T follicular helper cell (primary cell): ENCODE data around the gene ECSIT.
A peak's percentile ranks its signal among the peaks of the same experiment; 100 is the strongest.
"Not testable (repeated sequence)": the region's sequence is repeated elsewhere in the genome, so short reads cannot be mapped to it uniquely, and the experiment has no call there.

Experiments used
- DNase-seq: peaks from one replicate; pipeline ENCODE4 v3.0.0-alpha.2; 2020; ENCODE audit warnings: low read depth
- total RNA-seq, 2 experiments: gene quantifications; one replicate each; lab custom pipeline; 2026; lab: John Stamatoyannopoulos, UW

ECSIT gene, protein sequence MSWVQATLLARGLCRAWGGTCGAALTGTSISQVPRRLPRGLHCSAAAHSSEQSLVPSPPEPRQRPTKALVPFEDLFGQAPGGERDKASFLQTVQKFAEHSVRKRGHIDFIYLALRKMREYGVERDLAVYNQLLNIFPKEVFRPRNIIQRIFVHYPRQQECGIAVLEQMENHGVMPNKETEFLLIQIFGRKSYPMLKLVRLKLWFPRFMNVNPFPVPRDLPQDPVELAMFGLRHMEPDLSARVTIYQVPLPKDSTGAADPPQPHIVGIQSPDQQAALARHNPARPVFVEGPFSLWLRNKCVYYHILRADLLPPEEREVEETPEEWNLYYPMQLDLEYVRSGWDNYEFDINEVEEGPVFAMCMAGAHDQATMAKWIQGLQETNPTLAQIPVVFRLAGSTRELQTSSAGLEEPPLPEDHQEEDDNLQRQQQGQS
- total RNA-seq = 43.2 to 45.3 reads per million in 2 experiments

DNA sequence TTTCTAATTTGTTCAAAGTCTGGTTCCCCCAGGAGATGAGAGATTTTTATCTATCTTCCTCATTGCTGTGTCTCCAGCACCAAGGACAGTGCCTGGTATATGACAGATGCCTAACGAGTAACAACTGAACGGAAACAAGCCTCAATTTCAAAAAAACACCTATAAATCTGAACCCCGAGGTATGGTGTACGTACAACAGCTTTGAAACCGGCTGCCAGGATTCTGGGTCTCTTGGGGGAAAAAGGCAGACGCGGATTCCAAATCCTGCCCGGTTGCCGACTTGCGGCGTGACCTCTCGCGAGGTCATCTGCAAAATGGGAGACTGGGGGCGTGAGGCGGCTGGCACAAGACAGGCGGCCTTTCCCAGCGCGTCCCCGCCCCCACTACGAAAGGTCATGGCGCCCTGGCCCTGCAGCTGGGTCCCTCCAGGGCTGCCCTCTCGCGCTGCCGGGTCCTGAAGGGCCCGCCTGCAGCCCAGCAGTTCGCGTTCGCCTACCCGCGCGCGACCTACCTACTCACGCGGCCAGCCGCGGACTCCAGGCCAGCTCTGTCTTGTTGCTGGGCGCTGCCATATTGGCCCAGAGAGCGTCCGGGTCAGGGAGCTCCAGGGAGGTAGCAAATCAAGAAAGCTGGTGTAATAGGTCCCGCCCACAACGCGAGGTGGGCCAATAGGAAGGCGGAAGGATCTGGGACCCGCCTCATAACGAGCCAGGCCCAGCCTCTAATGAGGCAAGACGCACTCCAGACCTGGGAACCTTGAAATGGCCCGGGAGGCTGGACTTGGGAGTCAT, at the start of gene ECSIT:
TSS of gene ECSIT (minus strand) at position 584 of the 791 bp plus-strand sequence. CDS start 9,964 bp downstream, outside the sequence.
- peak; percentile 87 for DNase-seq

DNA sequence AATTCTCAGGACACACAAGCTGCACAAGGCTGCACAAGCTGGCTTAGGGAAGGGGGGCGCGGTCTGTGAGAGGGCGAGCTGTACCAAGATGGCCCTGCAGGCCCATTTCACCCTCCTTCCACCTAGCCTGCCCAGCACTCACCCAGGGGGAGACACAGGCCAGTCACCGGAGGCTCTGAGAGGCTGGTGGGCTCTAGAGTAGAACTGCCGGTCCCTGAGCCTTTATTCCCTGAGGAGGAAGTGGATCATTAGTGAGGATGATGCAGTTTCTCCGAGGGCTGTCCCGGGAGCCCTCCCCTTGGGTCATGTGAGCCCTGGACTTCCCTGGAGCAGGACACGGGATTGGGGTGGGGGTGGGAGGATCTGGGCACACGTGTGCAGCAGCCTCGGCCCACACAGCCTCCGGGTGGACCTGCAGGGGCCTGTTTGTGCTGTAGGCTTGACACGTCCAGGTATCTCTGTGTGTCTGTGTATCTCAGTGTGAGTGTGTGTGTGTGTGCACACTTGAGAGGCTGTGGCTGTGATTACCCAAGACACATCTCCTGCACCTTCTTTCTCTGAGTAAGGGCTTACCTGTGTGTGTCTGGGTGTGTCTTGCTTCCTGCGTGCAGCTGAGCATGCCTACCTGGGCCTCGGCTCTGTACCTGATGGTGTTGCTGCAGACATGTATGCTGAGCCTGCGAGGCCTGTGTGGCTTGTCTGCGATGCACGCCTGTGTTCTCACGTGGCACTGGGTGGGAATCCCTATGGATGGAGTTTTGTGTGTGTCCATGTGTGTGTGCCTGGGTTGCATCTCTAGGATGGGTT, 48.7 kb upstream of the ECSIT start, which contains the start of gene ACP5:
TSS of gene ACP5 (minus strand) at position 195 of the 807 bp plus-strand sequence. CDS start 328 bp downstream, outside the sequence.
- no peak for DNase-seq

DNA sequence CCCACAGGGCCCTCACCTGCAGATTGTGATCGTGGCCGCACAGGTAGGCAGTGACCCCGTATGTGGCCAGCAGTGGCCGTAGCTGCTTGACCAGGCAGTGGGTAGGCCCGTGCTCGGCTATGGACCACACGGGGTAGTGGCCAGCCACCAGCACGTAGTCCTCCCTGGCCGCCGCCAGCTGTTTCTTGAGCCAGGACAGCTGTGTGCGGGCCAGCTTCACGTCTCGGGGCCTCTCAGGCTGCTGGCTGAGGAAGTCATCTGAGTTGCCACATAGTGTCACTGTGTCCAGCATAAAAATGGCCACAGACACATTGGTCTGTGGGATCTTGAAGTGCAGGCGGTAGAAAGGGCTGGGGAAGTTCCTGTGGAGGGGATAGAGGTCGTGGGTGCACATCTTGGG, 47.3 kb upstream of the ECSIT start:
- DNase-seq = no peak

DNA sequence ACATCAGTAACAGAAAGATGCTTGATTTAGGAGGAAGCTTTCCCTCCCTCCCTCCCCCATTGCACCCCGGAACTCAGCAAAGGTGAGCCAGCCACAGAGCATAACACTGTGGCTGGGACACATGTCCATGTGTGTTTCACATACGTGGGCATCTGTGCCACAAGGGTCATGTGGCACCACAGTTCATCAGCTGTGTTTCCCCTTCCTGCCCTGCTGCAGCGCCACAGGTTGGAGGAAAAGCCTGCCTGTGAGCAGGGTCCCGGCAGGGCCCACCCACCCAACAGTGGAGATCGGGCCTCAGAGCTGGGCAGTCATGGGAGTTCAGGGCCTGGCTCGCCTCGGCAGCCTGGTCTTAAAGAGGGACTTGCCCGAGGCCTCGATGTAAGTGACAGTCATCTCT, 45.8 kb upstream of the ECSIT start:
- DNase-seq = no peak

DNA sequence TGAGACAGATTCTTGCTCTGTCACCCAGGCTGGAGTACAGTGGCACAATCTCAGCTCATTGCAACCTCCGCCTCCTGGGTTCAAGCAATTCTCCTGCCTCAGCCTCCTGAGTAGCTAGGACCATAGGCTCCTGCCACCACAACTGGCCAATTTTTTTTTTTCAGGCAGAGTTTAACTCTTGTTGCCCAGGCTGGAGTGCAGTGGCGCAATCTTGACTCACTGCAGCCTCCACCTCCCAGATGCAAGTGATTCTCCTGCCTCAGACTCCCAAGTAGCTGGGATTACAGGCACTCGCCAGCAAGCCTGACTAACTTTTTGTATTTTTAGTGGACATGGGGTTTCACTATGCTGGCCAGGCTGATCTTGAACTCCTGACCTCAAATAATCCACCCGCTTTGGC, 44.8 kb upstream of the ECSIT start:
- DNase-seq = not testable (repeated sequence)

DNA sequence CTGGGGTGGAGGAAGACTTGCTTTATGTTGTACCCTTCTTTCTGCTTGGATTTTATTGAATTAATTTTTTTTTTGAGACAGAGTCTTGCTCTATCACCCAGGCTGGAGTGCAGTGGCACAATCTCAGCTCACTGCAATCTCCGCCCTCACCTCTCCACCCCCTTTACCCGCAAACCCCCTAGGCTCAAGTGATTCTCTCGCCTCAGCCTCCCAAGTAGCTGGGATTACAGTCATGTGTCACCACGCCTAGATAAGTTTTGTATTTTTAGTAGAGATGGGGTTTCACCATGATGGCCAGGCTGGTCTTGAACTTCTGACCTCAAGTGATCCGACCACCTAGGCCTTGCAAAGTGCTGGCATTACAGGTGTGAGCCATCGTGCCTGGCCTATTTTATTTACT, 44.4 kb upstream of the ECSIT start:
- DNase-seq = not testable (repeated sequence)

DNA sequence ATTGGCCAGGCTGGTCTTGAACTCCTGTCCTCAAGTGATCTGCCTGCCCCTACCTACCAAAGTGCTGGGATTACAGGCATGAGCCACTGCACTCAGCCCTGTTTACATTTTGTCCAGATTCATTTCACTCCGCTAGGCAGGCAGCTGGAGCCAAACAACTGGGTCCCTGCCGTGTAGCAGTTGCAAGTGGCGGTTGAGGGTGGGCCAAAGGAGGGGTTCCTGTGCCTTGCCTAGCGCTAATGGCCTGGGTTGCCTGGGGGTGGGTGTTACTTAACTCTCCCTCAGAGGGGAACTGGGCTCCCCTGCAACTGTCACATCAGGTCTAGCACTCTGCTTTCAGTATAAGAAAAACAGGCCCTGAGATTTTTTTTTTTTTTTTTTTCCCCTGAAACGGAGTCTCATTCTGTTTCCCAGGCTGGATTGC, 41.1 kb upstream of the ECSIT start:
- DNase-seq = no peak

DNA sequence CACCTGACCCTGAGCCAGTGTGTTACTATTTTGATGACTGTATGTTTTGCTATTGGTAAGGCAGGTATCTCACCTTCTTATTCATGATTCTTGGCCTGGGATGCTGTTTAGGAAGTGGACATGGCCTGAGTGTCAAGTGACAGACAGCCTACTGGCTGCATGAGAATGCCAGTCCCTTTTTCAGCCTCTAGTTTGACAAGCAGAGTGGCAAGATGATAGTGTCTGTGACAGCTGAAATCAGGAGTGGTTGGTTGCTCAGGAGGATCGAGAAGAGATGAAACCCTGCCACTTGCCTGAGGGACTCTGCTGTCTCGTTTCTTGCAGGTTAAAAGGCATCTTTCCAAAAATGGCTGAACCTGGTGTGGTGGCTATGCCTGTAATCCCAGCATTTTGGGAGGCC, 37.2 kb upstream of the ECSIT start:
- no peak for DNase-seq

DNA sequence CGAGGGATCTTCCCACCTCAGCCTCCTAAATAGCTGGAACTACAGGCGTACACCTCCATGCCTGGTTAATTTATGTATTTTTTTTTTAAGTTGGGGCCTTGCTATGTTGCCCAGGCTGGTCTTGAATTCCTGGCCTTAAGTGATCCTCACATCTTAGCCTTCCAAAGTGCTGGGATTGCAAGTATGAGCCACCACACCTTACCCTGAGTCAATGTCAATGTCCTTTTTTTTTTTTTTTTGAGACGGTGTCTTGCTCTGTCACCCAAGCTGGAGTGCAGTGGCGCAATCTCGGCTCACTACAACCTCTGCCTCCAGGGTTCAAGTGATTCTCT, 36.7 kb upstream of the ECSIT start:
- DNase-seq = not testable (repeated sequence)

DNA sequence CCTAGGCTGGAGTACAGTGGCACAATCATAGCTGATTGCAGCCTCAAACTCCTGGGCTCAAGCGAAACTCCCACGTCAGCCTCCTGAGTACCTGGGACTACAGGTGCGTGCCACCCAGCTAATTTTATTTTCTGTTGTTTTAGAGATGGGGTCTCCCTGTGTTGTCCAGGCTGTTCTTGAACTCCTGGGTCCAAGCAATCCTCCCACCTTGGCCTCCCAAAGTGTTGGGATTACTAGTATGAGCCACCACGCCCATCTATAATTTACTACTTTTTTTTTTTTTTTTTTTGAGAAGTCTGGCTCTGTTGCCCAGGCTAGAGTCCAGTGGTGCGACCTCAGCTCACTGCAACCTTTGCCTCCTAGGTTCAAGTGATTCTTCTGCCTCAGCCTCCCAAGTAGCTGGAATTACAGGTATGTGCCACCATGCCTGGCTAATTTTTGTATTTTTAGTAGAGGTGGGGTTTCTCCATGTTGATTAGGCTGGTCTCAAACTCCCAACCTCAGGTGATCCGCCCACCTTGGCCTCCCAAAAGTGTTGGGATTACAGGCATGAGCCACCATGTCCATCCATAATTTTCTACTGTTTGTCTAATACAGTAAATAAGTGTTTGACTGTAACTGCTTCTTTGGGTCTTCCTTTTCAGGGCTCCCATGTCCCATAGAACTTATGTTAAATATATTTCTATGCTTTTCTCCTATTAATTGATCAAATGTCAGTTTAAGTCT, 35.3 kb upstream of the ECSIT start:
- not testable (repeated sequence) for DNase-seq

DNA sequence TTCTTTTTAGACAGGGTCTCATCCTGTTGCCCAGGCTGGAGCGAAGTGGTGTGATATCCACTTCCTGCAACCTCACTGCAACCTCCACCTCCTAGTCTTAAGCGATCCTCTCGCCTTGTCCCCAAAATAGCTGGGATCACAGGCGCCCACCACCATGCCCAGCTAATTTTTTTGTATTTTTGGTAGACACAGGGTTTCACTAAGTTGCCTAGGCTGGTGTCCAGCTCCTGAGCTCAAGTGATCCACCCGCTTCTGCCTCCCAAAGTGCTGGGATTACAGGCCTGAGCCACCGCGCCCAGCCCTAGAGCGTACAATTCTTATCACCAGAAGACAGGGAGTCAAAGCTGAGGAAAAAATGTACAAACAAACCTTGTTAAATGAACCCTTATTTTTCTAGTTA, 34.6 kb upstream of the ECSIT start:
- no peak for DNase-seq

DNA sequence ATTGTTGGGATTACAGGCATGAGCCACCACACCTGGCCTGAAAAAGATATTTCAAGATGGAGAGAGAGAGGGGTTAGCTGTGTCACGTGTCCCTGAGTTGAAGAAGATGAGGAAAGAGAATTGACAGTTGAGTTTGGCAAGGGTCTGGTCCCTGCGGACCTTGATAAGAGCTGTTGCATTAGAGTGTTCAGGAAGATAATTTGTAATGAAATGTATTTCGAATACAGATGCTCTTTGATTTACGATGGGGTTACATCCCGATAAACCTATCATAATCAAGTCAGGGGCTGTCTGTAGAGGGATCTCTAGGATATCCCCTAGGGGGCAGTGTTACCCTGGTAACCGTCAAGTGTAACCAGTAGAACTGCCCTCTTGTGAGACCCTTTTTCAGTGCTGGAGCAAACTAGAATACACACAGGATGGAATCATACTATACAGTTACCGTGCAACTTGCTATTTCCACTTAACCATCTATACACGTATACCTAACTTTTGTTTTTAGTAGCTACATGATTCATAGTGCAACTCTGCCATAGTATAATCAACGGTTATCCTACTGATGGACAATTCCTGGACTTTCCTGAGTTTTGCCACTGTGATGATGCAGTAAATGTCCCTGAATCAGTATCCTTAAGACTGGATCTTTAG, 31.6 kb upstream of the ECSIT start:
- DNase-seq = peak; percentile 34

DNA sequence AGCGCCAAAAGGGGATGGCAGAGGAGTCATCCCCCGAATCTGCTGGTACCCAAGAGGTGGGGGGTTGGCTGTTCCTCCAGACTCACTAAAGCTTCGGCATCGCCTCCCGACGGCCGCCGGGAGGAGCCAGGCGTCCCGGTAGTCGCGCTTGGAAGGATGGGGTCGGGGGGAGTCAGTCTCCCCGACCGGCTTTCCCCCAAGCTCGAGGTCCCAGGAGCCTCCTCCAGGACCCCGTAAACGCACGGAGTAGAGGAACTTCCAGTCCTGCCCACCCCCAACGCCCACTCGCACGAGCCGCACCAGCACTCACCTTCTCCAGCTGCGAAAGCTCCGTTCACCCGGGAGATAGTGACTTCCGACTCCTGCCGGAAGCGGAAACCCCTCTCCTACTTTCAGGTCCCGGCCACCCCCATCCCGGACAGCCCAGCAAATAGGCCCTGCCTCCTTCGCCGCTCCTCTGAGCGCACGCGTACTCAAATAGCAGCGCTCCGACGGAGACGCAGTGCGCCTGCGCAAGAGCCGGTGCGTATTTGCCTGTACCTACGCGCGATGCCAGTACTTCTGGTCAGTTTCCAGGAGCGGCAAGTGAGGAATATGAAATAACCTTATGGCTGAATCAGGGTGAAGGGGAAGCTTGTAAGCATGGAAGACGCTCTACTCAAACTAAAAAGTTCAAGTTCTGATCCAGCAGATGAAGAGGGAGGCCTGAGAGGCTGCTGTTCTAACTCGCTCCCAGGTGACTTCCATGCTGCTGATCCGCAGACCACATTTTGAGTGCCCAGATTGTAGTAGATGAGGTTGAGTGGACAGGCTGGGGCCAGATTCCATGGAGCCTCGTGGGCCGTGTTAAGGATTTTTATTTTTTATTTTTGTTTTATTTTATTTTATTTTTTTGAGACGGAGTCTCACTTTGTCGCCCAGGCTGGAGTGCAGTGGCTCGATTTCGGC, 30.2 kb upstream of the ECSIT start, which contains the start of gene ELOF1:
TSS of gene ELOF1 (minus strand) at position 350 of the 948 bp plus-strand sequence. CDS start 4,883 bp downstream, outside the sequence.
- DNase-seq = peak; percentile 95

DNA sequence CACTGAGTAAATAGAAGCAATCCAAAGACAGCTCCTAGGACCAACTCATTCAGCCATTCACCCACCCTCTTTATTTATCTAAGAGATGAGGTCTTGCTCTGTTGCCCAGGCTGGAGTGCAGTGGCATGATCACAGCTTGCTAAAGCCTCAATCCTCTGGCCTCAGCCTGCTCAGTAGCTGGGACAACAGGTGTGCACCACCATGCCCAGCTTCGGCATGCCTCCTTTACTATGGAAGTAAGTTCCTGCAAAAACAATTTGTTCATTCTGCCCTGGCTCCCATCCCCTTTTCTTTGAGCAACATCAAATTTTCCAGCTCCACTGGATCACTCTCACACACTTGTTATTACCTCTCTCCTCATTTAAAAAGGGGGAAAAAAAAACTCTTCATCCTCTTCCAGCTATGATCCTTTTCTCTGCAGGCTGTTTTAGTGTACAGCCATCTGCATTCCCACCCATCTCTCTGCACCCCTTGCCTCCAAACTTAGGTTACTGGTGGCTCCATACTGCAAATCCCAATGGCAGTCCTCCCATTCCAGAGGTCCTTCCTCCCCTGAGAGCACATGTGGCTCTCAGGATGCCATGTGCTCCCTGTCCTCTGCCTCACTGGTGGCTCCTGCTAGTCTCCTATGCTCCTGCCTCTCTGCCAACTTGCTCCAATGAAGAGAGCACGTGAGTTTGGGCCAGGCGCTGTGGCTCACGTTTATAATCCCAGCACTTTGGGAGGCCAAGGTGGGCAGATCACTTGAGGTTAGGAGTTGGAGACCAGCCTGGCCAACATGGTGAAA, 27.9 kb upstream of the ECSIT start:
- DNase-seq = no peak

DNA sequence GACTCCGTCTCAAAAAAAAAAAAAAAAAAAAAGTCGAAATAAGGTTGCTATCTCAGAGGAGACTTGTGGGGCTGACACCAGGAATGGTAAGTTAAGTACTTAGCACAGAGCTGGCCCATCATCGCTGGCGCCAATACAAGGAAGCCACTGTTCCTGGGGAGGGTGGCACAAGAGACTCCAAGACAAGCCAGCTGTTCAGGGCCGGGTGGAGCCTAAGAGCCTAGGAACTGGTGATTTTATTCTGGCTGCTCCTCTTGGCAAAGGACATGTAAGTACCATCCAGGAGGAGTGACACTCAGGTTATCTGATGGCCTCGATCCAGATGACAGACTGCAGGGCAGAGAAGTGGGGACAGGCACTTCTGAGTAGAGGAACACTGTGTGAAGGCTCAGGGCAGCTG, 26.3 kb upstream of the ECSIT start:
- DNase-seq = no peak

DNA sequence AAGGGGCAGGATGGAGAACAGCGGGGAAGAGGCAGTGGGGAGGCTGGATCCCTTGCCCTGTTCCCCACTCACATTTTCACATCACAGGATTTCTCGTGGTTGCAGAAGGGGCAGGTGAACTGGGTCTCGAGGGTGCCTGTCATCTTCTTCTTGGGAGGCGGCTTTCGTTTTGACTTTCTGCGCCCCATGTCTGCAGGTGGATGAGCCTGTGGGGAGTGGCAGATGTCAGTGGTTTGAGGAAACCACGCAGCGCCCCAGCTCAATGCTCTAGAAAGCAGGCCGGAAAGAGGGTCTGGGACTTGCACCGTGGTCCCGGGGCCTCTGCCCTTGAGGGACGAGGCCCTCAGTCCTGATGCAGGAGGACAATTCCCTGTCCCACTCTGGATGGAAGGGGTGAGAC, 25.2 kb upstream of the ECSIT start:
- no peak for DNase-seq

DNA sequence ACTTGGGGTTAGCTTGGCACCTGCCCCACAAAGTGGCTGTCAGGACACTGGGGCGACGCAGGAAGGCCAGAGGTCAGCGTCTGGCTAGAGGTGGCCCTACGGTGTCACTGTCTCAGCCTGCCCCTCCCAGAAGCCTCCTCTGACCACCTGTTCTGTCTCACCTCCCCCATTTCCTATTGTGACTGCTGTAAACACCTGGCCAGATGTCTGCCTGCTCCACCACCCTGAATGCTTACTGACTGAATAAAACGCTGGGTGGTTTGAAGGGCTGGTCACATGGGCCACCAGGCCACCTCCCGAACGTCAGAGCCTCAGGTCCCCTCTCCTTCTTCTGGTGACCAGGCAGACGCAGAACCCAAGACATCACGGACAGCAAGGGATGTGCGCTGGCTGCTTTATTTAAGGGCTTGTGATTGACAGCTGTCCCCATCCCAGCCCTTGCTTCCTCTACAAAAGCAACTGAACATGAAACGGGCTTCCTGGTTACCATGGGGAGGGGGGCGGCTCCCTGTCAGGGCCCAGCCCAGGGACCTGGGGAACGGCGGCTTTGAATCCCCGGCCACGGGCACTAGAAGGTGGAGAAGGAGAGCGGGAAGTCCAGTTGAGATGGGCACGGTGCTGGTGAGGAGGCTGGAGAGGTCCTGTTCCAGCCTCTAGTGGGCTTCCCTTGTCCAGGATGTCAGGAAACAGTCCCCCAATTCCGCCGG, 23.9 kb upstream of the ECSIT start:
- DNase-seq = no peak

DNA sequence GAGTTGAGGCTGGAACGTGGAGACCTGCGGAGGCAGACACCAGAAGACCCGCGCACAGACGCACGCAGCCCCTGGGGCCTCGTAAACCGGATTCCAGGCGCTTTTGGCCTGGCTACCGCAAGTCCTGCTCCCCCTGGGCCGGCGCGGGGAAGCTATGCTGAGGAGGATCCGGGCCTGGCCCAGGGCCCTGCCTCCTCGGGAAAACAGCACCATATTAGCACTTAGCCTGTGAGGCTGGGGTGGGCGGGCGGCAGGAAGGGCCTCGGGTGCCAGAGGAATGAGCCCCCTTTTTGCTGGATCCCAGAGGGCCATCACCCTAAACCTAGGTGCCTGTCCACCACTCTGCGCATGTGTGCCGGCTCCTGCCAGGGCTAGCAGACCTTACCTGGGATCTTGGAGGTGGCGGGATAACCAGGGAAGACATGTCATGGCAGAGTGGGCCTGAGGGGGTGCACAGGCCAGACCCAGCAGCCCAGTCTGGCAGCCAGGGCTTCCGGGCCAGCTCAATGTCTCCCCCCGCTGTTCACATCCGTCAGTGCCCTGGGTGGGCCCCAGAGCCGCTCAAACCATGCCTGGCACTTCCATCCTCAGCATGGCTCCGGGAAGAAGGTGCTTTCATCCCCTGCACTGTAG, 22.8 kb upstream of the ECSIT start:
- DNase-seq = no peak
